H9 (cell line): ENCODE results near the gene LRSAM1. TPM values are rescaled to one million over a fixed set of nuclear protein-coding genes. Genes with fewer than 3 reads are reported as not detected.

ENCODE experiments used
- DNase-seq: peaks from one replicate; pipeline ENCODE4 v3.0.0-alpha.2; 2017
- H2AFZ ChIP-seq: one replicate; pipeline ENCODE4 v1.6.1; 2013; ENCODE audit warnings: mild to moderate bottlenecking, low read length, control low read depth, moderate library complexity
- H2AK5ac ChIP-seq: 2 replicates; pipeline ENCODE4 v1.6.1; 2013; ENCODE audit warnings: low read length, control low read depth, mixed read lengths; ENCODE audit not compliant: insufficient read length
- H2BK120ac ChIP-seq: one replicate; pipeline ENCODE4 v1.6.1; 2013; ENCODE audit warnings: low read depth, mild to moderate bottlenecking, low read length, control low read depth, inconsistent platforms; ENCODE audit not compliant: poor library complexity, severe bottlenecking
- H2BK12ac ChIP-seq: 2 replicates; pipeline ENCODE4 v1.6.1; 2013; ENCODE audit warnings: low read length, control low read depth, mixed read lengths, low read depth; ENCODE audit not compliant: insufficient read length
- H2BK15ac ChIP-seq: 2 replicates; pipeline ENCODE4 v1.6.1; 2013; ENCODE audit warnings: low read depth, low read length, control low read depth
- H2BK20ac ChIP-seq: one replicate; pipeline ENCODE4 v1.6.1; 2013; ENCODE audit warnings: low read depth, mild to moderate bottlenecking, low read length, control low read depth, inconsistent platforms; ENCODE audit not compliant: poor library complexity, severe bottlenecking
- H2BK5ac ChIP-seq: 2 replicates; pipeline ENCODE4 v1.6.1; 2013; ENCODE audit warnings: low read length, control low read depth, mixed read lengths; ENCODE audit not compliant: insufficient read length
- H3K14ac ChIP-seq: 2 replicates; pipeline ENCODE4 v1.6.1; 2013; ENCODE audit warnings: low read length, control low read depth; ENCODE audit not compliant: insufficient read depth
- H3K18ac ChIP-seq: 2 replicates; pipeline ENCODE4 v1.6.1; 2013; ENCODE audit warnings: low read depth, mild to moderate bottlenecking, mixed read lengths, low read length, control low read depth; ENCODE audit not compliant: insufficient read length
- H3K23ac ChIP-seq: 2 replicates; pipeline ENCODE4 v1.6.1; 2013; ENCODE audit warnings: low read length, control low read depth, mixed read lengths, low read depth; ENCODE audit not compliant: insufficient read length
- H3K23me2 ChIP-seq: 2 replicates; pipeline ENCODE4 v1.6.1; 2013; ENCODE audit warnings: low read depth, mild to moderate bottlenecking, mixed read lengths, low read length, control low read depth; ENCODE audit not compliant: insufficient read length, poor library complexity, severe bottlenecking
- H3K27ac ChIP-seq: 2 replicates; pipeline ENCODE4 v1.5.1; 2013; ENCODE audit warnings: low read length, control low read depth, mixed read lengths, low read depth; ENCODE audit not compliant: insufficient read length
- H3K27me3 ChIP-seq: 2 replicates; pipeline ENCODE4 v1.6.1; 2013; ENCODE audit warnings: low read length, control low read depth, inconsistent platforms; ENCODE audit not compliant: insufficient read depth
- H3K4ac ChIP-seq: 2 replicates; pipeline ENCODE4 v1.6.1; 2013; ENCODE audit warnings: low read depth, mild to moderate bottlenecking, control low read depth, inconsistent platforms, low read length, moderate library complexity
- H3K4me1 ChIP-seq: 2 replicates; pipeline ENCODE4 v1.6.1; 2013; ENCODE audit warnings: low read length, control low read depth, inconsistent platforms; ENCODE audit not compliant: insufficient read depth
- H3K4me2 ChIP-seq: 2 replicates; pipeline ENCODE4 v1.6.1; 2013; ENCODE audit warnings: low read length, control low read depth, mixed read lengths; ENCODE audit not compliant: insufficient read length, insufficient read depth
- H3K56ac ChIP-seq: 2 replicates; pipeline ENCODE4 v1.6.1; 2013; ENCODE audit warnings: low read depth, mild to moderate bottlenecking, mixed read lengths, low read length, control low read depth; ENCODE audit not compliant: insufficient read length
- H3K79me1 ChIP-seq: 2 replicates; pipeline ENCODE4 v1.6.1; 2013; ENCODE audit warnings: low read depth, mild to moderate bottlenecking, moderate library complexity, low read length, control low read depth, inconsistent platforms; ENCODE audit not compliant: insufficient read depth, poor library complexity, severe bottlenecking
- H3K79me2 ChIP-seq: 2 replicates; pipeline ENCODE4 v1.6.1; 2013; ENCODE audit warnings: low read length, control low read depth, inconsistent platforms; ENCODE audit not compliant: insufficient read depth
- H3K9ac ChIP-seq: 2 replicates; pipeline ENCODE4 v1.6.1; 2013; ENCODE audit warnings: low read length, control low read depth, mixed read lengths; ENCODE audit not compliant: insufficient read length; ENCODE audit errors: extremely low read depth
- H3K9me3 ChIP-seq: one replicate; pipeline ENCODE4 v1.6.1; 2013; ENCODE audit warnings: low read depth, low read length, inconsistent platforms; ENCODE audit not compliant: control insufficient read depth
- H3T11ph ChIP-seq: one replicate; pipeline ENCODE4 v1.6.1; 2013; ENCODE audit warnings: mild to moderate bottlenecking, low read length, control low read depth, inconsistent platforms
- H4K20me1 ChIP-seq: one replicate; pipeline ENCODE4 v1.6.1; 2013; ENCODE audit not compliant: control insufficient read depth, insufficient read length, insufficient read depth
- H4K5ac ChIP-seq: 2 replicates; pipeline ENCODE4 v1.6.1; 2013; ENCODE audit warnings: low read depth, mild to moderate bottlenecking, mixed read lengths, low read length, control low read depth; ENCODE audit not compliant: insufficient read length
- H4K8ac ChIP-seq: replicated peaks from 2 replicates; pipeline ENCODE4 v1.6.1; 2013; ENCODE audit warnings: low read length, control low read depth, mixed read lengths, low read depth; ENCODE audit not compliant: insufficient read length
- H4K91ac ChIP-seq: 2 replicates; pipeline ENCODE4 v1.6.1; 2013; ENCODE audit warnings: low read depth, mild to moderate bottlenecking, moderate library complexity, mixed read lengths, low read length, control low read depth; ENCODE audit not compliant: insufficient read length
- H3K27ac Mint-ChIP-seq, 3 experiments: 2 replicates in 2 of 3; 3 replicates in 1 of 3; pipeline ENCODE4 v1.8.0; 2020 to 2021; ENCODE audit warnings: mixed read lengths in 3 of 3, mild to moderate bottlenecking in 1 of 3, moderate library complexity in 1 of 3
- H3K27me3 Mint-ChIP-seq: 2 replicates; pipeline ENCODE4 v1.8.0; 2021; ENCODE audit warnings: low read depth, mild to moderate bottlenecking, moderate library complexity, mixed read lengths
- H3K36me3 Mint-ChIP-seq, 3 experiments: 2 replicates in 2 of 3; 3 replicates in 1 of 3; pipeline ENCODE4 v1.8.0; 2020 to 2021; ENCODE audit warnings: low read depth in 3 of 3, mixed read lengths in 3 of 3; ENCODE audit not compliant: insufficient read depth in 1 of 3
- H3K4me1 Mint-ChIP-seq, 2 experiments: 2 replicates each; pipeline ENCODE4 v1.8.0; 2020; ENCODE audit warnings: mixed read lengths in 2 of 2
- H3K4me3 Mint-ChIP-seq, 2 experiments: 2 replicates in 1 of 2; 3 replicates in 1 of 2; pipeline ENCODE4 v1.8.0; 2020 to 2021; ENCODE audit warnings: mild to moderate bottlenecking in 2 of 2, mixed read lengths in 2 of 2, moderate library complexity in 1 of 2
- H3K9me3 Mint-ChIP-seq, 2 experiments: 2 replicates in 1 of 2; 3 replicates in 1 of 2; pipeline ENCODE4 v1.8.0; 2020; ENCODE audit warnings: mild to moderate bottlenecking in 2 of 2, mixed read lengths in 2 of 2, moderate library complexity in 1 of 2
- WGBS: extraction: QIAGEN DNeasy Blood & Tissue Kit; methylation state at CpG from one replicate; pipeline ENCODE4 v1.1.7; 2013; ENCODE audit warnings: missing lambda C conversion rate, low lambda C conversion rate, mixed read lengths; ENCODE audit not compliant: insufficient read length; ENCODE audit errors: extremely low coverage; 5-methylcytosine and 5-hydroxymethylcytosine counted together
- total RNA-seq: library from RNA; stranded (reverse); gene quantifications from 2 replicates; pipeline ENCODE4 v1.2.1, GENCODE V29; 2021
- TF ChIP-seq, protein P1 (sequence below): fragments of 200-600 bp; sonication (generic); conservative IDR thresholded peaks from 3 replicates; pipeline ENCODE4 v1.8.0; 2021; ENCODE audit warnings: antibody characterized with exemption, mild to moderate bottlenecking

Gene LRSAM1
- total RNA-seq, 1 experiment from 2014 or later = 16.2 TPM

DNA sequence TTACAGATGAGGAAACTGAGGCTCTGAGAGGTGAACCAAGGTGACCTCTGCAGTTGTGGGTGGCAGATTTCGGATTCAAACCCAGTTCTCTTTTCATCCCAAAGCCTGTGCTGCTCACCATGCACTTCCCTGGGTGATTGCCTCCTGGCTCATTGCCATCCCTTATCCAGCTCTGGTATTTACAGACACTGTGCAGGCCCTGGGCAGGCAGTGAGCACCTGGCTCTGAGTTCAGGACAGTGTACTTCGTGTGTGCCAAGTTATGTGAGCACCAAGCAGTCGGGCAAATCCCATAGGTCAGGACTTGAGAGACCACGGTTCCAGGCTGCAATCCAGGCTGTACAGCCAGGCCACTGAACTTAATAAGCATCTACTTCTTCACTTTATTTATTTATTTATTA lies 1.4 kb downstream of the LRSAM1 start:
- Histone ChIP-seq H4K5ac (no peak overlapping the region), H2BK12ac (no peak overlapping the region), H3K27me3 (no peaks in the 10 kb centered on the region), H3K4me2 (peak overlapping the region; percentile 93), H2BK20ac (no peak overlapping the region), H3K14ac (no peak overlapping the region), H4K91ac (no peak overlapping the region), H2AK5ac (no peak overlapping the region), H3T11ph (no peak overlapping the region), H2BK15ac (no peak overlapping the region), H3K9ac (no peak overlapping the region), H2BK120ac (no peak overlapping the region), H3K9me3 (no peaks in the 10 kb centered on the region), H4K8ac (no peak overlapping the region), H3K4ac (no peak overlapping the region), H3K27ac (no peak overlapping the region), H3K23ac (no peak overlapping the region), H2BK5ac (no peak overlapping the region), H3K23me2 (peaks cover 18% of the 10 kb centered on the region), H2AFZ (no peak overlapping the region), H3K79me1 (peaks cover 2% of the 10 kb centered on the region), H3K79me2 (peaks cover 20% of the 10 kb centered on the region; the same call in 1 of the 2 replicates), H4K20me1 (no peaks in the 10 kb centered on the region), H3K4me1 (peaks cover 4% of the 10 kb centered on the region), H3K56ac (no peak overlapping the region), H3K18ac (no peak overlapping the region)
- peaks cover 44 to 58% (median 52%) of the 10 kb centered on the region in 3 experiments for H3K36me3 Mint-ChIP-seq
- H3K27ac Mint-ChIP-seq = no peak overlapping the region
- peaks cover 0 to 4% of the 10 kb centered on the region in 2 experiments; a peak in 4 of 5 replicates for H3K9me3 Mint-ChIP-seq
- peaks cover 2% of the 10 kb centered on the region for H3K27me3 Mint-ChIP-seq
- no CpG with 5 or more reads among the region's 4 CpGs for WGBS
- TF ChIP-seq, protein P1, sequence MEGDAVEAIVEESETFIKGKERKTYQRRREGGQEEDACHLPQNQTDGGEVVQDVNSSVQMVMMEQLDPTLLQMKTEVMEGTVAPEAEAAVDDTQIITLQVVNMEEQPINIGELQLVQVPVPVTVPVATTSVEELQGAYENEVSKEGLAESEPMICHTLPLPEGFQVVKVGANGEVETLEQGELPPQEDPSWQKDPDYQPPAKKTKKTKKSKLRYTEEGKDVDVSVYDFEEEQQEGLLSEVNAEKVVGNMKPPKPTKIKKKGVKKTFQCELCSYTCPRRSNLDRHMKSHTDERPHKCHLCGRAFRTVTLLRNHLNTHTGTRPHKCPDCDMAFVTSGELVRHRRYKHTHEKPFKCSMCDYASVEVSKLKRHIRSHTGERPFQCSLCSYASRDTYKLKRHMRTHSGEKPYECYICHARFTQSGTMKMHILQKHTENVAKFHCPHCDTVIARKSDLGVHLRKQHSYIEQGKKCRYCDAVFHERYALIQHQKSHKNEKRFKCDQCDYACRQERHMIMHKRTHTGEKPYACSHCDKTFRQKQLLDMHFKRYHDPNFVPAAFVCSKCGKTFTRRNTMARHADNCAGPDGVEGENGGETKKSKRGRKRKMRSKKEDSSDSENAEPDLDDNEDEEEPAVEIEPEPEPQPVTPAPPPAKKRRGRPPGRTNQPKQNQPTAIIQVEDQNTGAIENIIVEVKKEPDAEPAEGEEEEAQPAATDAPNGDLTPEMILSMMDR = no peak
- peak overlapping the region; percentile 96 to 99 for H3K4me3 Mint-ChIP-seq
- DNase-seq = no peak
- H3K4me1 Mint-ChIP-seq = peaks cover 26 to 34% of the 10 kb centered on the region in 2 experiments
